BJ (cell line): Measurements from ENCODE around the gene TLR8. TPM values are rescaled to one million over a fixed set of nuclear protein-coding genes. Genes with fewer than 3 reads are reported as not detected.
"Not testable (repeated sequence)": the region's sequence is repeated elsewhere in the genome, so short reads cannot be mapped to it uniquely, and the experiment has no call there.

Source experiments
- CTCF ChIA-PET: fragments of 350-600 bp; formaldehyde crosslinking; extraction: SDS; loops from one replicate; lab custom pipeline; 2021; ENCODE audit warnings: antibody characterized with exemption, inconsistent platforms; lab: Yijun Ruan, JAX
- POLR2A ChIA-PET: fragments of 300-600 bp; sonication (Branson Sonifier 250); formaldehyde crosslinking; extraction: SDS; loops from one replicate; lab custom pipeline; 2021; ENCODE audit warnings: antibody characterized with exemption; lab: Charles Lee
- DNase-seq: peaks from one replicate; pipeline ENCODE4 v3.0.0-alpha.2; 2011; ENCODE audit warnings: low read depth
- H3K27me3 ChIP-seq: 2 replicates; pipeline ENCODE4 v1.6.0; 2011; ENCODE audit warnings: low read length; ENCODE audit not compliant: control insufficient read depth, insufficient read depth
- H3K36me3 ChIP-seq: 2 replicates; pipeline ENCODE4 v1.5.1; 2011; ENCODE audit warnings: low read length; ENCODE audit not compliant: control insufficient read depth, insufficient read depth
- H3K4me3 ChIP-seq: 2 replicates; pipeline ENCODE4 v1.5.1; 2011; ENCODE audit warnings: low read depth, mild to moderate bottlenecking, control low read depth, low read length
- polyA plus RNA-seq: library from polyadenylated mRNA; depleted of rRNA; stranded (reverse); fragments of >200 nt; gene quantifications from 2 replicates; pipeline ENCODE4 v1.2.3, GENCODE V29; 2011
- TF ChIP-seq, protein P1 (sequence below): IDR thresholded peaks from 2 replicates; pipeline ENCODE4 v1.5.1; 2011; ENCODE audit warnings: low read depth, mild to moderate bottlenecking, control low read depth, inconsistent platforms, low read length, moderate library complexity; ENCODE audit not compliant: insufficient read depth

The TLR8 gene
- polyA plus RNA-seq, 1 experiment, result not detected

DNA sequence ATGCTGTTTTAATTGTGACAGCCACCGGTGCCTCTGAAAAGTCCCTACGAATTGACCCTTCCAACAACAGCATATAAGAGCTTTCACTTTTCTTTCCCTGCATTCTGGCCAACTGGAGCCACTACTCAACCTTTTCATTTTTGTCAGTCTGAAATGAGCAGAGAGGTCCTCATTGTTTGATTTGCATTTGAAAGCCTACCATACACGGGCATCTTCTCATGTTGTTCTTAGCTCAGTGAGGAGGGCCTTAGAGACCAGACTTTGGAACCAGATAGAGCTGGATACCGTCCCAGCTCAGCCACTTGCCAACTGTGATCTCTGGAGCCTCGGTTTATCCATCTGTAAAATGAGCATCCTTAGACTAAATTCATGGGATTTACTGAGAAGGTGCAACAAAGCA is 51.6 kb downstream of the TLR8 start:
- ChIA-PET POLR2A (no interaction called here), CTCF (interaction anchor here (0.6 to 0.9 kb wide), 2 partner anchors 12 to 703 kb away, joined by 4 read pairs; no protein-coding TSS in a partner anchor)
- H3K36me3 ChIP-seq, result no peaks in the 10 kb centered on the region
- no peaks in the 10 kb centered on the region for H3K27me3 ChIP-seq
- no peak overlapping the region for H3K4me3 ChIP-seq
- DNase-seq, result no peak
- TF ChIP-seq, protein P1, sequence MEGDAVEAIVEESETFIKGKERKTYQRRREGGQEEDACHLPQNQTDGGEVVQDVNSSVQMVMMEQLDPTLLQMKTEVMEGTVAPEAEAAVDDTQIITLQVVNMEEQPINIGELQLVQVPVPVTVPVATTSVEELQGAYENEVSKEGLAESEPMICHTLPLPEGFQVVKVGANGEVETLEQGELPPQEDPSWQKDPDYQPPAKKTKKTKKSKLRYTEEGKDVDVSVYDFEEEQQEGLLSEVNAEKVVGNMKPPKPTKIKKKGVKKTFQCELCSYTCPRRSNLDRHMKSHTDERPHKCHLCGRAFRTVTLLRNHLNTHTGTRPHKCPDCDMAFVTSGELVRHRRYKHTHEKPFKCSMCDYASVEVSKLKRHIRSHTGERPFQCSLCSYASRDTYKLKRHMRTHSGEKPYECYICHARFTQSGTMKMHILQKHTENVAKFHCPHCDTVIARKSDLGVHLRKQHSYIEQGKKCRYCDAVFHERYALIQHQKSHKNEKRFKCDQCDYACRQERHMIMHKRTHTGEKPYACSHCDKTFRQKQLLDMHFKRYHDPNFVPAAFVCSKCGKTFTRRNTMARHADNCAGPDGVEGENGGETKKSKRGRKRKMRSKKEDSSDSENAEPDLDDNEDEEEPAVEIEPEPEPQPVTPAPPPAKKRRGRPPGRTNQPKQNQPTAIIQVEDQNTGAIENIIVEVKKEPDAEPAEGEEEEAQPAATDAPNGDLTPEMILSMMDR, result no peak

- Histone ChIP-seq H3K36me3 (no peaks in the 10 kb centered on the region), H3K4me3 (no peak overlapping the region), H3K27me3 (no peaks in the 10 kb centered on the region)
- ChIA-PET POLR2A (no interaction called here), CTCF (no interaction called here)
- TF ChIP-seq, protein P1, result no peak
- DNase-seq, result no peak
Observed at GRCh38 chrX:12958461-12958860, 52.0 kb downstream of the TLR8 start.

DNA sequence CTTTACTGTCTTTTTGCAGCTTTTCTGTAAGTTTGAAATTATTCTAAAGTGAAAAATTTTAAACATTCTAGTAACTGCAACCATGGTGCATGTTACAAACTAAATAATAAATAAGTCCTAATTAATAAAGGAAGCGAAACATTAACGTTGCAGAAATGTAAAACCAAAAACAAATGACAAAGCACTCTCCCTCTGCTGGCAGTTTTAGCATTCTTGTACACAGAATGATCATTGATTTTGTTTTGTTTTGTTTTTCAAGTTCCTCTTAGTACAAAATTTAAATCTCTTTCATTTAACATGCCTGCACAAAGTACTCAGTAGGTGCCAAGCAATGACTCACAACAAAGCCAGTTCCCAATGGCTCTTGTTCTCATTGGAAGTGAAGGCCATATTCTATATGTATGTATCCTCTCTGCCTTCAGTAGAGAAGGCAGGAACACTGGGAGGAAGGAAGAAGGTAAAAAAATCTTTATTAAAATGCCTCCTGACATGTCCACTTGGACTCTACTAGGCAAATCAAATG is 54.8 kb downstream of the TLR8 start:
- no peak overlapping the region for H3K4me3 ChIP-seq
- TF ChIP-seq, protein P1, result no peak
- DNase-seq, result no peak
- ChIA-PET POLR2A (no interaction called here), CTCF (no interaction called here)
- H3K36me3 ChIP-seq, result no peaks in the 10 kb centered on the region
- H3K27me3 ChIP-seq, result no peaks in the 10 kb centered on the region

- TF ChIP-seq, protein P1, result no peak
Observed at GRCh38 chrX:12962041-12962504, 55.7 kb downstream of the TLR8 start.

DNA sequence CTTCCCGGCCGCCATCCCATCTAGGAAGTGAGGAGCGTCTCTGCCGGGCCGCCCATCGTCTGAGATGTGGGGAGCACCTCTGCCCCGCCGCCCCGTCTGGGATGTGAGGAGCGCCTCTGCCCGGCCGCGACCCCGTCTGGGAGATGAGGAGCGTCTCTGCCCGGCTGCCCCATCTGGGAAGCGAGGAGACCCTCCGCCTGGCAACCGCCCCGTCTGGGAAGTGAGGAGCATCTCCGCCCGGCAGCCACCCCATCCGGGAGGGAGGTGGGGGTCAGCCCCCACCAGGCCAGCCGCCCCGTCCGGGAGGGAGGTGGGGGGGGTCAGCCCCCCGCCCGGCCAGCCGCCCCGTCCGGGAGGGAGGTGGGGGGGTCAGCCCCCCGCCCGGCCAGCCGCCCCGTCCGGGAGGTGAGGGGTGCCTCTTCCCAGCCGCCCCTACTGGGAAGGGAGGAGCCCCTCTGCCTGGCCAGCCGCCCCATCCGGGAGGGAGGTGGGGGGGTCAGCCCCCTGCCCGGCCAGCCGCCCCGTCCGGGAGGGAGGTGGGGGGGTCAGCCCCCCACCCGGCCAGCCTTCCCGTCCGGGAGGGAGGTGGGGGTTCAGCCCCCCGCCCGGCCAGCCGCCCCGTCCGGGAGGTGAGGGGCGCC is 56.9 kb downstream of the TLR8 start:
- H3K36me3 ChIP-seq, POLR2A ChIA-PET, DNase-seq, H3K27me3 ChIP-seq, H3K4me3 ChIP-seq, CTCF ChIA-PET: not testable (repeated sequence)

More at GRCh38 chrX:12962041-12962504, 55.7 kb downstream of the TLR8 start:
- POLR2A ChIA-PET, result no interaction called here
- no peaks in the 10 kb centered on the region for H3K27me3 ChIP-seq
- H3K36me3 ChIP-seq, result no peaks in the 10 kb centered on the region
- CTCF ChIA-PET, result no interaction called here
- DNase-seq, result no peak
- H3K4me3 ChIP-seq, result no peak overlapping the region
